B cell (primary cell): ENCODE measurements around the gene MPP2.

Source experiments
- CTCF ChIP-seq: fragments of 200-600 bp; IDR thresholded peaks from one replicate; pipeline ENCODE4 v1.8.0; 2022; ENCODE audit warnings: antibody characterized with exemption, mild to moderate bottlenecking
- EZH2 ChIP-seq: IDR thresholded peaks from 2 replicates; pipeline ENCODE4 v1.6.1; 2012; ENCODE audit warnings: borderline replicate concordance, low read depth, mild to moderate bottlenecking, moderate library complexity, low read length; ENCODE audit not compliant: insufficient read depth, poor library complexity, severe bottlenecking

- TF ChIP-seq EZH2 (no peak), CTCF (no peak)
Observed at GRCh38 chr17:43897831-43898230, 9.5 kb downstream of the MPP2 start.
